Glutamatergic neuron (in vitro differentiated cells): ENCODE measurements around the gene FSTL5. TPM values are rescaled to one million over a fixed set of nuclear protein-coding genes. Genes with fewer than 3 reads are reported as not detected.

Experiments
- DNase-seq: peaks from one replicate; pipeline ENCODE4 v3.0.0; 2022
- H3K27ac Mint-ChIP-seq: one replicate; pipeline ENCODE4 v1.8.0; 2020; ENCODE audit warnings: mild to moderate bottlenecking, mixed read lengths, inconsistent platforms; ENCODE audit not compliant: unreplicated experiment
- H3K27me3 Mint-ChIP-seq: one replicate; pipeline ENCODE4 v1.8.0; 2020; ENCODE audit warnings: mild to moderate bottlenecking, moderate library complexity, mixed read lengths, inconsistent platforms; ENCODE audit not compliant: unreplicated experiment
- H3K36me3 Mint-ChIP-seq: one replicate; pipeline ENCODE4 v1.8.0; 2020; ENCODE audit warnings: mild to moderate bottlenecking, mixed read lengths, inconsistent platforms; ENCODE audit not compliant: unreplicated experiment
- H3K4me1 Mint-ChIP-seq: one replicate; pipeline ENCODE4 v1.8.0; 2020; ENCODE audit warnings: mild to moderate bottlenecking, low read depth, mixed read lengths, inconsistent platforms; ENCODE audit not compliant: unreplicated experiment
- H3K4me3 Mint-ChIP-seq: one replicate; pipeline ENCODE4 v1.8.0; 2020; ENCODE audit warnings: mild to moderate bottlenecking, mixed read lengths, inconsistent platforms; ENCODE audit not compliant: unreplicated experiment
- H3K9me3 Mint-ChIP-seq: one replicate; pipeline ENCODE4 v1.8.0; 2020; ENCODE audit warnings: mild to moderate bottlenecking, moderate library complexity, mixed read lengths, inconsistent platforms; ENCODE audit not compliant: unreplicated experiment
- CTCF ChIP-seq: fragments of 200-600 bp; sonication (generic); IDR thresholded peaks from one replicate; pipeline ENCODE4 v1.5.0; 2021; ENCODE audit not compliant: partially characterized antibody, unreplicated experiment
- total RNA-seq: library from RNA; stranded (reverse); fragmentation: NEBNext Ultra II Directional; extraction: Animal tissue kit (Norgen Biotek cat#: 25700); gene quantifications from one replicate; pipeline ENCODE4 v1.2.1, GENCODE V29; 2021; ENCODE audit not compliant: unreplicated experiment

Gene FSTL5
- total RNA-seq, 1 donor from 2014 or later: 9.2 TPM

- Mint-ChIP-seq H3K27me3 (no peaks in the 10 kb centered on the region), H3K4me1 (peaks cover 3% of the 10 kb centered on the region), H3K9me3 (no peaks in the 10 kb centered on the region), H3K4me3 (peak overlapping the region; percentile 55), H3K27ac (no peak overlapping the region), H3K36me3 (no peaks in the 10 kb centered on the region)
- TF ChIP-seq CTCF: no peak
- DNase-seq: no peak
Measured at GRCh38 chr4:162164906-162165510, 1.2 kb upstream of the FSTL5 start.

- H3K4me3 Mint-ChIP-seq: peak overlapping the region; percentile 61
- DNase-seq: no peak
Measured at GRCh38 chr4:162162672-162163071, 1.1 kb downstream of the FSTL5 start.

GRCh38 chr4:162157241-162157640, 6.6 kb downstream of the FSTL5 start:
- Mint-ChIP-seq H3K27me3 (no peaks in the 10 kb centered on the region), H3K36me3 (no peaks in the 10 kb centered on the region), H3K4me1 (no peaks in the 10 kb centered on the region), H3K27ac (no peak overlapping the region), H3K9me3 (no peaks in the 10 kb centered on the region), H3K4me3 (no peak overlapping the region)
- DNase-seq: no peak
- no peak for TF ChIP-seq CTCF

More at GRCh38 chr4:162162672-162163071, 1.1 kb downstream of the FSTL5 start:
- no peak for TF ChIP-seq CTCF
- Mint-ChIP-seq H3K27ac (no peak overlapping the region), H3K36me3 (no peaks in the 10 kb centered on the region), H3K9me3 (no peaks in the 10 kb centered on the region), H3K27me3 (no peaks in the 10 kb centered on the region), H3K4me1 (peaks cover 3% of the 10 kb centered on the region)

- Mint-ChIP-seq H3K4me3 (no peak overlapping the region), H3K36me3 (no peaks in the 10 kb centered on the region), H3K9me3 (no peaks in the 10 kb centered on the region), H3K4me1 (peaks cover 3% of the 10 kb centered on the region), H3K27me3 (no peaks in the 10 kb centered on the region), H3K27ac (no peak overlapping the region)
- DNase-seq: no peak
- TF ChIP-seq CTCF: no peak
Measured at GRCh38 chr4:162154862-162155540, 8.8 kb downstream of the FSTL5 start.

GRCh38 chr4:162151850-162152249, 11.9 kb downstream of the FSTL5 start:
- no peaks in the 10 kb centered on the region for H3K9me3 Mint-ChIP-seq
- peaks cover 3% of the 10 kb centered on the region for H3K4me1 Mint-ChIP-seq
- no peak overlapping the region for H3K27ac Mint-ChIP-seq
- no peak for TF ChIP-seq CTCF
- H3K36me3 Mint-ChIP-seq: no peaks in the 10 kb centered on the region
- DNase-seq: no peak
- H3K27me3 Mint-ChIP-seq: no peaks in the 10 kb centered on the region
- no peak overlapping the region for H3K4me3 Mint-ChIP-seq
